ENCODE results near the gene AMPD2.
A peak's percentile ranks its signal among the peaks of the same experiment; 100 is the strongest.

The AMPD2 gene

GRCh38 chr1:109603229-109603628, 16.4 kb upstream of the AMPD2 start:
- FAIRE-seq: no peak
- no peak for DNase-seq (ENCODE audit: insufficient read length, low spot score)
- no peak for TF ChIP-seq CTCF (IDR thresholded peaks at IDR 0.05; ENCODE audit: insufficient read depth, missing control alignments)

DNA sequence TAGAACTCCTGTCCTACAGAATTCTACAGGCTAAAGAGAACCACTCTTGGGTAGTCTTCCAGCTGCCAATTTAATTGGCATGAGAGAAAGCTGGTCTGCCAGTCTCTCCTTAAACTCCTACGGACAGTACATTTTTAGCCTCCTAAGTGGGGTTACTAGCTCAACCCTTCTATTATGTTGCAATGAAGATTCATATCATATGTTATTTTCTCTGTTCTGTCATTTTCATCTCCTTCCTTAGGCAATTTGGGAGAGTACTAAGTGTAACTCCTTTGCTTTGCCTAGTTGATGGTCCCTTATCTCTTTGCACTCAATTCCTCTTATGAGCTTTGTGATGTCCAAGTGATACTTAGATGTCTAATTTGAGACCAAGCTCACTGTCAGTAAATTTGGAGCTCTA, 14.3 kb upstream of the AMPD2 start:
- DNase-seq (ENCODE audit: insufficient read length, low spot score): no peak
- FAIRE-seq: no peak
- TF ChIP-seq CTCF (IDR thresholded peaks at IDR 0.05; ENCODE audit: insufficient read depth, missing control alignments): no peak

GRCh38 chr1:109609881-109610280, 9.8 kb upstream of the AMPD2 start:
- TF ChIP-seq CTCF (IDR thresholded peaks at IDR 0.05; ENCODE audit: insufficient read depth, missing control alignments): no peak
- DNase-seq (ENCODE audit: insufficient read length, low spot score) (no peak), FAIRE-seq (no peak)

GRCh38 chr1:109610609-109611307, 8.9 kb upstream of the AMPD2 start:
- no peak for DNase-seq (ENCODE audit: insufficient read length, low spot score)
- TF ChIP-seq CTCF (IDR thresholded peaks at IDR 0.05; ENCODE audit: insufficient read depth, missing control alignments): no peak
- FAIRE-seq: no peak

DNA sequence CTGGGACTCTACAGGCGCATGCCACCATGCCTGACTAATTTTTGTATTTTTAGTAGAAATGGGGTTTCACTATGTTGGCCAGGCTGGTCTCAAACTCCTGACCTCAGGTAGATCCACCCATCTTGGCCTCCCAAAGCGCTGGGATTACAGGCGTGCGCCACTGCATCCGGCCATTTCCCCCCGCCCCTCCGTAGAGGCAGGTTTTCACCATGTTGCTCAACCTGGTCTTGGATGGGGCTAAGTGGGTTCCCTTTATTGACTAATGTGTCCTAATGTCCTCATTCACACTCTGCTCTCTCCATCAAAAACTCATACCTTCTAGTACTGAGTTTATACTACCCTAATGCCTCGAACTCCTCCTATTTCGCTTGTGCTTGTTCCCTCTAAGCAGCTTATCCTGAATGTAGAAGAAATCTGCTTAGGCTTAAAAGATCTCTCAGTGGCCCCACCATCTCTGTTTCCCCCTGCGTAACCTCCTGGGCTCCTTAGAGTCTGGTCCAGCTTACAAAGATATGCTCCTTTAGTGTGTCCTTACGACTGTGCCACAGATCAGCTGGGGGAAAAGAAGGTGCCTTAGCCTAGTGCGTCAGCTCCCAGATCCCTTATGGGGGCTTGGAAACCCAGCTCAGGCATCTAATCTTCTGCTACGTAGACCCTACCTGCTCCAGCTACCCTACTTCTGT, 8.2 kb upstream of the AMPD2 start:
- FAIRE-seq (peak; percentile 91), DNase-seq (ENCODE audit: insufficient read length, low spot score) (no peak)
- no peak for TF ChIP-seq CTCF (IDR thresholded peaks at IDR 0.05; ENCODE audit: insufficient read depth, missing control alignments)

- no peak for DNase-seq (ENCODE audit: insufficient read length, low spot score)
- no peak for FAIRE-seq
- TF ChIP-seq CTCF (IDR thresholded peaks at IDR 0.05; ENCODE audit: insufficient read depth, missing control alignments): no peak
Measured at GRCh38 chr1:109613361-109614147, 6.1 kb upstream of the AMPD2 start.
